Osteocyte (in vitro differentiated cells): ENCODE data around the gene PTPN2. TPM values are rescaled to one million over a fixed set of nuclear protein-coding genes. Genes with fewer than 3 reads are reported as not detected.

Experiments
- DNase-seq: peaks from one replicate; pipeline ENCODE4 v3.0.0; 2021; ENCODE audit warnings: mixed read lengths; ENCODE audit not compliant: unreplicated experiment; ENCODE audit errors: extremely low spot score
- H3K27ac Mint-ChIP-seq: one replicate; pipeline ENCODE4 v1.8.0; 2021; ENCODE audit warnings: mild to moderate bottlenecking, mixed read lengths; ENCODE audit not compliant: unreplicated experiment
- H3K27me3 Mint-ChIP-seq: one replicate; pipeline ENCODE4 v1.8.0; 2021; ENCODE audit warnings: mixed read lengths; ENCODE audit not compliant: unreplicated experiment
- H3K36me3 Mint-ChIP-seq: one replicate; pipeline ENCODE4 v1.8.0; 2021; ENCODE audit warnings: mixed read lengths; ENCODE audit not compliant: unreplicated experiment
- H3K4me1 Mint-ChIP-seq: one replicate; pipeline ENCODE4 v1.8.0; 2021; ENCODE audit warnings: mixed read lengths; ENCODE audit not compliant: unreplicated experiment
- H3K4me3 Mint-ChIP-seq: one replicate; pipeline ENCODE4 v1.8.0; 2021; ENCODE audit warnings: mild to moderate bottlenecking, moderate library complexity, mixed read lengths; ENCODE audit not compliant: unreplicated experiment
- H3K9me3 Mint-ChIP-seq: one replicate; pipeline ENCODE4 v1.8.0; 2021; ENCODE audit warnings: mixed read lengths; ENCODE audit not compliant: unreplicated experiment
- CTCF ChIP-seq: fragments of 200-600 bp; sonication (generic); IDR thresholded peaks from 2 replicates; pipeline ENCODE4 v1.5.0; 2021; ENCODE audit warnings: antibody characterized with exemption, mild to moderate bottlenecking, moderate library complexity
- total RNA-seq: library from RNA; stranded (reverse); gene quantifications from 2 replicates; pipeline ENCODE4 v1.2.1, GENCODE V29; 2021

PTPN2 gene
- total RNA-seq, 1 donor from 2014 or later, result 28.6 TPM

GRCh38 chr18:12842459-12843380 is 41.3 kb downstream of the PTPN2 start:
- Mint-ChIP-seq H3K36me3 (peaks cover 2% of the 10 kb centered on the region), H3K27me3 (no peaks in the 10 kb centered on the region), H3K4me1 (peaks cover 28% of the 10 kb centered on the region), H3K27ac (no peak overlapping the region), H3K9me3 (no peaks in the 10 kb centered on the region), H3K4me3 (no peak overlapping the region)
- DNase-seq, result no peak
- no peak for TF ChIP-seq CTCF

GRCh38 chr18:12841070-12841469 is 43.0 kb downstream of the PTPN2 start:
- Mint-ChIP-seq H3K27ac (no peak overlapping the region), H3K9me3 (no peaks in the 10 kb centered on the region), H3K27me3 (no peaks in the 10 kb centered on the region), H3K4me3 (no peak overlapping the region), H3K36me3 (peaks cover 4% of the 10 kb centered on the region), H3K4me1 (peaks cover 39% of the 10 kb centered on the region)
- DNase-seq, result no peak
- no peak for TF ChIP-seq CTCF

GRCh38 chr18:12840382-12840781 is 43.7 kb downstream of the PTPN2 start:
- H3K4me1 Mint-ChIP-seq, result peaks cover 39% of the 10 kb centered on the region
- no peak overlapping the region for H3K4me3 Mint-ChIP-seq
- H3K27me3 Mint-ChIP-seq, result no peaks in the 10 kb centered on the region
- TF ChIP-seq CTCF, result no peak
- no peak for DNase-seq
- no peaks in the 10 kb centered on the region for H3K9me3 Mint-ChIP-seq
- H3K27ac Mint-ChIP-seq, result no peak overlapping the region
- peaks cover 7% of the 10 kb centered on the region for H3K36me3 Mint-ChIP-seq

- Mint-ChIP-seq H3K27me3 (no peaks in the 10 kb centered on the region), H3K27ac (peak overlapping the region; percentile 75), H3K36me3 (peaks cover 7% of the 10 kb centered on the region), H3K4me1 (peaks cover 39% of the 10 kb centered on the region), H3K9me3 (no peaks in the 10 kb centered on the region), H3K4me3 (no peak overlapping the region)
- DNase-seq, result no peak
- TF ChIP-seq CTCF, result no peak
These were observed 44.4 kb downstream of the PTPN2 start for GRCh38 chr18:12839526-12840196.

- H3K4me1 Mint-ChIP-seq, result peaks cover 37% of the 10 kb centered on the region
- no peak for TF ChIP-seq CTCF
- no peaks in the 10 kb centered on the region for H3K9me3 Mint-ChIP-seq
- DNase-seq, result no peak
- peak overlapping the region; percentile 75 for H3K27ac Mint-ChIP-seq
- no peak overlapping the region for H3K4me3 Mint-ChIP-seq
- peaks cover 7% of the 10 kb centered on the region for H3K36me3 Mint-ChIP-seq
- H3K27me3 Mint-ChIP-seq, result no peaks in the 10 kb centered on the region
These were observed 44.9 kb downstream of the PTPN2 start for GRCh38 chr18:12839057-12839525.
